Activated effector memory CD4-positive, alpha-beta T cell treated with Interleukin-2 at 50 U/mL for 16 hours (primary cell): ENCODE results near the gene HOXC10.

Experiments used
- DNase-seq: peaks from one replicate; pipeline ENCODE4 v3.0.0-alpha.2; 2020

HOXC10 gene

GRCh38 chr12:53950789-53951576 lies 34.0 kb upstream of the HOXC10 start:
- DNase-seq, result no peak

GRCh38 chr12:53951577-53952334 lies 33.2 kb upstream of the HOXC10 start:
- DNase-seq, result no peak

GRCh38 chr12:53952335-53952694 lies 32.6 kb upstream of the HOXC10 start:
- no peak for DNase-seq

- DNase-seq, result no peak
Observed at GRCh38 chr12:53952871-53953734, 31.8 kb upstream of the HOXC10 start.

- DNase-seq, result no peak
Observed at GRCh38 chr12:53953831-53954693, 30.9 kb upstream of the HOXC10 start.

- no peak for DNase-seq
Observed at GRCh38 chr12:53954694-53955035, 30.3 kb upstream of the HOXC10 start, which contains the start of gene HOXC12. HOXC12 (plus strand) TSS chr12:53954903; CDS start chr12:53954930, 27 bp downstream.

- no peak for DNase-seq
Observed at GRCh38 chr12:53955036-53955775, 29.7 kb upstream of the HOXC10 start.

GRCh38 chr12:53955776-53956250 lies 29.1 kb upstream of the HOXC10 start:
- DNase-seq, result no peak

GRCh38 chr12:53956251-53956887 lies 28.6 kb upstream of the HOXC10 start:
- no peak for DNase-seq

- DNase-seq, result no peak
Observed at GRCh38 chr12:53956914-53957536, 27.9 kb upstream of the HOXC10 start.

GRCh38 chr12:53958128-53958527 lies 26.8 kb upstream of the HOXC10 start:
- no peak for DNase-seq

- DNase-seq, result no peak
Observed at GRCh38 chr12:53959314-53959713, 25.6 kb upstream of the HOXC10 start.

GRCh38 chr12:53960187-53961024 lies 24.5 kb upstream of the HOXC10 start:
- no peak for DNase-seq

- no peak for DNase-seq
Observed at GRCh38 chr12:53961025-53961761, 23.8 kb upstream of the HOXC10 start.

GRCh38 chr12:53963005-53963404 lies 21.9 kb upstream of the HOXC10 start:
- no peak for DNase-seq

- no peak for DNase-seq
Observed at GRCh38 chr12:53963434-53964314, 21.3 kb upstream of the HOXC10 start.

- no peak for DNase-seq
Observed at GRCh38 chr12:53964315-53964713, 20.6 kb upstream of the HOXC10 start.
